GM21515 (cell line): ENCODE results near the gene NFIA.
"Not testable (repeated sequence)": the region's sequence is repeated elsewhere in the genome, so short reads cannot be mapped to it uniquely, and the experiment has no call there.

Experiments
- ATAC-seq: cut with Tn5 transposase; IDR thresholded peaks from one replicate; pipeline ENCODE4 v1.9.1; 2021; ENCODE audit not compliant: unreplicated experiment

Gene NFIA

GRCh38 chr1:61463220-61463619 is 380.9 kb downstream of the NFIA start:
- ATAC-seq: no peak

- not testable (repeated sequence) for ATAC-seq
Observed at GRCh38 chr1:61467836-61468235, 385.5 kb downstream of the NFIA start.

GRCh38 chr1:61469365-61469764 is 387.0 kb downstream of the NFIA start:
- ATAC-seq: no peak

- ATAC-seq: no peak
Observed at GRCh38 chr1:61472876-61473275, 390.5 kb downstream of the NFIA start.

GRCh38 chr1:61474269-61474817 is 392.0 kb downstream of the NFIA start:
- ATAC-seq: no peak

- ATAC-seq: no peak
Observed at GRCh38 chr1:61474963-61475362, 392.6 kb downstream of the NFIA start.

GRCh38 chr1:61477301-61477700 is 394.9 kb downstream of the NFIA start:
- ATAC-seq: no peak

GRCh38 chr1:61480273-61480935 is 398.0 kb downstream of the NFIA start:
- ATAC-seq: no peak

- no peak for ATAC-seq
Observed at GRCh38 chr1:61481315-61481715, 399.0 kb downstream of the NFIA start.

- no peak for ATAC-seq
Observed at GRCh38 chr1:61482170-61482734, 399.9 kb downstream of the NFIA start.

- no peak for ATAC-seq
Observed at GRCh38 chr1:61486783-61487536, 404.6 kb downstream of the NFIA start.

GRCh38 chr1:61487801-61488200 is 405.4 kb downstream of the NFIA start:
- no peak for ATAC-seq

GRCh38 chr1:61490924-61491323 is 408.6 kb downstream of the NFIA start:
- ATAC-seq: no peak

GRCh38 chr1:61491497-61491896 is 409.1 kb downstream of the NFIA start:
- ATAC-seq: no peak

GRCh38 chr1:61494000-61494399 is 411.6 kb downstream of the NFIA start:
- ATAC-seq: no peak

- no peak for ATAC-seq
Observed at GRCh38 chr1:61496501-61496900, 414.1 kb downstream of the NFIA start.

- ATAC-seq: no peak
Observed at GRCh38 chr1:61497013-61497412, 414.7 kb downstream of the NFIA start.

- ATAC-seq: no peak
Observed at GRCh38 chr1:61498342-61498741, 416.0 kb downstream of the NFIA start.

- no peak for ATAC-seq
Observed at GRCh38 chr1:61501971-61502916, 419.9 kb downstream of the NFIA start.

- ATAC-seq: no peak
Observed at GRCh38 chr1:61504305-61504704, 421.9 kb downstream of the NFIA start.

- ATAC-seq: no peak
Observed at GRCh38 chr1:61504852-61505390, 422.6 kb downstream of the NFIA start.
